PC-9 (cell line): Measurements from ENCODE around the gene ETNK2. TPM values are rescaled to one million over a fixed set of nuclear protein-coding genes. Genes with fewer than 3 reads are reported as not detected.

Experiments used
- BruUV-seq: library from RNA; stranded (reverse); fragments of 400-500 nt; replicated peaks from 2 replicates; lab custom pipeline; 2021; lab: Mats Ljungman, UMichigan
- CTCF ChIA-PET: fragments of 300-600 bp; sonication (Branson Sonifier 250); formaldehyde crosslinking; loops from one replicate; lab custom pipeline; 2022; ENCODE audit warnings: antibody characterized with exemption; lab: Charles Lee
- POLR2A ChIA-PET: fragments of 300-600 bp; sonication (Branson Sonifier 250); formaldehyde crosslinking; loops from one replicate; lab custom pipeline; 2022; ENCODE audit warnings: antibody characterized with exemption; ENCODE audit not compliant: unreplicated experiment; lab: Charles Lee
- DNase-seq, 2 experiments: peaks; one replicate each; pipeline versions ENCODE4 v3.0.0 to v3.0.0-alpha.2; 2015 to 2022; ENCODE audit warnings: mixed read lengths in 1 of 2
- H2AFZ ChIP-seq: fragments of 200-600 bp; sonication (generic); 2 replicates; pipeline ENCODE4 v1.8.1; 2017; ENCODE audit warnings: antibody characterized with exemption
- H3F3A ChIP-seq: fragments of 200-600 bp; sonication (generic); 2 replicates; pipeline ENCODE4 v1.8.1; 2017; ENCODE audit warnings: antibody characterized with exemption, mild to moderate bottlenecking, low read depth; ENCODE audit not compliant: insufficient read depth
- H3K27ac ChIP-seq: fragments of 200-600 bp; sonication (generic); 2 replicates; pipeline ENCODE4 v1.6.1; 2016; ENCODE audit warnings: mixed run types
- H3K27me3 ChIP-seq: fragments of 200-600 bp; sonication (generic); 2 replicates; pipeline ENCODE4 v1.6.1; 2016; ENCODE audit warnings: low read depth, mixed run types; ENCODE audit not compliant: insufficient read depth
- H3K36me3 ChIP-seq: fragments of 200-600 bp; sonication (generic); 2 replicates; pipeline ENCODE4 v1.6.1; 2016; ENCODE audit warnings: low read depth, mixed run types
- H3K4me1 ChIP-seq: fragments of 200-600 bp; sonication (generic); replicated peaks from 2 replicates; pipeline ENCODE4 v1.6.1; 2016; ENCODE audit warnings: mixed run types; ENCODE audit not compliant: insufficient read depth
- H3K4me2 ChIP-seq: fragments of 200-600 bp; sonication (generic); 2 replicates; pipeline ENCODE4 v1.6.1; 2017; ENCODE audit warnings: mixed run types
- H3K4me3 ChIP-seq: fragments of 200-600 bp; sonication (generic); 2 replicates; pipeline ENCODE4 v1.6.1; 2016; ENCODE audit warnings: mixed run types
- H3K79me2 ChIP-seq: fragments of 200-600 bp; sonication (generic); 2 replicates; pipeline ENCODE4 v1.6.1; 2017; ENCODE audit warnings: low read depth, mixed run types
- H3K9me2 ChIP-seq: fragments of 200-600 bp; sonication (generic); 2 replicates; pipeline ENCODE4 v1.8.1; 2017; ENCODE audit warnings: mild to moderate bottlenecking; ENCODE audit not compliant: insufficient read depth
- H3K9me3 ChIP-seq: fragments of 200-600 bp; sonication (generic); 2 replicates; pipeline ENCODE4 v1.8.1; 2016; ENCODE audit warnings: low read depth; ENCODE audit not compliant: insufficient read depth
- H4K20me1 ChIP-seq: fragments of 200-600 bp; sonication (generic); 2 replicates; pipeline ENCODE4 v1.8.1; 2017; ENCODE audit not compliant: insufficient read depth
- EZH2 ChIP-seq: fragments of 200-600 bp; sonication (generic); IDR thresholded peaks from 2 replicates; pipeline ENCODE4 v1.8.0; 2017; ENCODE audit warnings: antibody characterized with exemption, low read depth
- intact Hi-C: fragments of 100-400 bp; cut with micrococcal nuclease; formaldehyde crosslinking; loops from one replicate; pipeline ENCODE4 v1.10.0; 2022; ENCODE audit not compliant: unreplicated experiment
- total RNA-seq: library from RNA; stranded (reverse); gene quantifications from 2 replicates; pipeline ENCODE4 v1.2.3, GENCODE V29; 2021
- TF ChIP-seq, protein P1 (sequence below): fragments of 200-600 bp; sonication (generic); conservative IDR thresholded peaks from 2 replicates; pipeline ENCODE4 v1.6.1; 2017; ENCODE audit warnings: mixed run types, antibody characterized with exemption, mild to moderate bottlenecking, moderate library complexity

ETNK2 gene
- total RNA-seq, 1 experiment from 2014 or later = 16.3 TPM

DNA sequence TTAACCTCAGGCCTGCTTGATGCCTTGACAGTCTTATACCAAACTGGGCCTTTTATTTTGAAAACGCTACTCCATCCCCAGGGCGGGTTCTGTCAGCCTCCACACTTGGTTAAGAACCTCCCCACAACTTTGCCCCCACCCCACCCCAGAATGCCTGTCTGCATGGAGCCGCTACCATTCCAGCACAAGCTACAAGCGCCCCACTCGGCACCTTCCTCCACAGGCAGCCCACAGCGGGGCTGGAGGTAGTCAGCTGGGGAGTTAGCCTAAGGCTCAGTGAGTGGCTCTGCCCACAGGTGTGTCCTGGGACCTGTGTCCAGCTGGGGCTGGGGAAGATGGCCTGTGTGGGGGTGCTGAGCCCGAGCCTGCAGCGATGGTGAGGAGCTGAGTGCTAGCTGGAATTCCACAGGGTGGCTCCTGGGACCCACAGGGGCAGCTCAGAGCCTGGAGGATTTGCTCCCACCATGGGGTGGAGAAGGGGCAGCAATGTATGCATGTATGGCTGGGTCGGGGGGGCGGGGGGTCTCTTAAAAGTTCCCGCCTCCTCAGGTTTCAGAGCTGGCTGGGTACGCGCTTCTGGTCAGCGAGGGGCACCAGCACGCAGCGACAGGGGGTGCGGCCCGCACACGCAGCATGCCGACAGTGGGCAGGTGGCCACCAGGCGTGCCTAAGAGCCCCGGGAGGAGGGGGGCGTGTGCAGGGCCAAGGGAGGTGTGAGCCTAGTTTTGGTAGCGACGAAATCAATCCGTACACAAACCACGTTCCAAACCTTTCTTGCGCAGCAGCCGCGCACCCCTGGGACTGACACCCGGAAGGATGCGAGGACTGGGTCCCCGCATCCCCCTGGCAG, 917 bp downstream of the ETNK2 start:
- BruUV-seq = no TSS peak
- CTCF ChIA-PET = interaction anchor here (1.0 kb wide), 1 partner anchor 12 kb away, joined by 3 read pairs; no protein-coding TSS in a partner anchor
- Histone ChIP-seq H3K27ac (no peak overlapping the region), H3K9me2 (no peaks in the 10 kb centered on the region), H2AFZ (no peak overlapping the region), H3K4me2 (peak overlapping the region; percentile 78), H3F3A (peaks cover 10% of the 10 kb centered on the region; the same call in 1 of the 2 replicates), H3K9me3 (no peaks in the 10 kb centered on the region), H3K27me3 (no peaks in the 10 kb centered on the region), H3K4me3 (peak overlapping the region; percentile 83), H3K79me2 (no peaks in the 10 kb centered on the region), H4K20me1 (no peaks in the 10 kb centered on the region), H3K36me3 (no peaks in the 10 kb centered on the region), H3K4me1 (peaks cover 11% of the 10 kb centered on the region)
- DNase-seq = no peak
- POLR2A ChIA-PET = interaction anchor here (0.6 kb wide), 2 partner anchors 86 to 136 kb away, joined by 3 to 4 read pairs; no protein-coding TSS in a partner anchor
- intact Hi-C loops = no loop called here
- TF ChIP-seq EZH2 = no peak
- TF ChIP-seq, protein P1, sequence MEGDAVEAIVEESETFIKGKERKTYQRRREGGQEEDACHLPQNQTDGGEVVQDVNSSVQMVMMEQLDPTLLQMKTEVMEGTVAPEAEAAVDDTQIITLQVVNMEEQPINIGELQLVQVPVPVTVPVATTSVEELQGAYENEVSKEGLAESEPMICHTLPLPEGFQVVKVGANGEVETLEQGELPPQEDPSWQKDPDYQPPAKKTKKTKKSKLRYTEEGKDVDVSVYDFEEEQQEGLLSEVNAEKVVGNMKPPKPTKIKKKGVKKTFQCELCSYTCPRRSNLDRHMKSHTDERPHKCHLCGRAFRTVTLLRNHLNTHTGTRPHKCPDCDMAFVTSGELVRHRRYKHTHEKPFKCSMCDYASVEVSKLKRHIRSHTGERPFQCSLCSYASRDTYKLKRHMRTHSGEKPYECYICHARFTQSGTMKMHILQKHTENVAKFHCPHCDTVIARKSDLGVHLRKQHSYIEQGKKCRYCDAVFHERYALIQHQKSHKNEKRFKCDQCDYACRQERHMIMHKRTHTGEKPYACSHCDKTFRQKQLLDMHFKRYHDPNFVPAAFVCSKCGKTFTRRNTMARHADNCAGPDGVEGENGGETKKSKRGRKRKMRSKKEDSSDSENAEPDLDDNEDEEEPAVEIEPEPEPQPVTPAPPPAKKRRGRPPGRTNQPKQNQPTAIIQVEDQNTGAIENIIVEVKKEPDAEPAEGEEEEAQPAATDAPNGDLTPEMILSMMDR = no peak

DNA sequence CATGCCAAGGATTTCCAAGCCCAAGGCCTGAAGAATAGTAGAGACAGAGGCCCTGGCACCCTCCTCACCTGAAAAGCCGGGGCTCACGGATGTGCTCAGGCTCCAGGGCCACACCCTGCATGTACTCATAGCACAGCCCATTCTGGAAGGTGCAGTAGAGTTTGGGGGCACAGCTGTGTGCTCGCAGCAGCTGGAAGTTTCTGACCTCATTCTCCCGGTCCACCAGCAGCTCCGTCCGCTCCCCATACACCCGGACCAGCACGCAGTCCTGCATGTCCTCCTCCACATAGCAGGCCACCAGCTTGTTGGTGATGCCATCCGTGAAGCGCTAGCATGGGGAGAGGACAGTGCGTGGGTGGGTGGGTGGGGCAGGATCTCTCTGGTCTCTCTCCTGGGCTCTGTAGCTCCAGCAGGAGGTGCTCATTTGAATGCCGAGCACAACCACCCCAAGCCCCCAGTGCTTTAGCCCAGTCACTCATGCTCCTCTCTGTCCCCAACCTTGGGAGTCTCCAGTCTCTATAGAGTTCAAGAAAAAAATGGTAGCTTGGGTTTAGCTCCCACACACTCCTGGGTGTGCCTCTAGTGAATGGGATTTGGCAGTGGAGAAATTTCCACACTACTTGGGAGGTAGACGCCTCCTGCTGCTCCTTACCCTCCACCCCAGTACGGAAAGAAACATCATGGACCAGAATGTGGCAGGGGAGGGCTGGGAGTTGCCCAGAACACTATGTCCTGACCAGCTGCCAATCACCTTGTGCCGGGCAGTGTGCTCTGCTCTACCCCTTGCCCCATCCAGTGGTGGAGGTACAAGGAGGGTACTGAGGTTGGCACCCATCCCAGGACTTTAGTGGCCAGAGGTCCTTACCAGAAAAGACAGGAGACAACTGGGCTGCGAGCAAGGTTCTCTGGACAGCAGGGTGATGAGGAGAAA, 1.9 kb downstream of the ETNK2 start:
- peaks cover 10% of the 10 kb centered on the region; the same call in 1 of the 2 replicates for H3F3A ChIP-seq
- peaks cover 14% of the 10 kb centered on the region for H3K4me1 ChIP-seq
- H3K27ac ChIP-seq = no peak overlapping the region
- H3K4me3 ChIP-seq = no peak overlapping the region
- no peaks in the 10 kb centered on the region for H3K27me3 ChIP-seq
- no peaks in the 10 kb centered on the region for H3K9me2 ChIP-seq
- no peaks in the 10 kb centered on the region for H3K36me3 ChIP-seq
- H3K79me2 ChIP-seq = no peaks in the 10 kb centered on the region
- BruUV-seq = TSS peak; percentile 22
- ChIA-PET POLR2A (interaction anchor here (0.6 kb wide), 2 partner anchors 117 to 137 kb away, joined by 3 to 6 read pairs; no protein-coding TSS in a partner anchor), CTCF (interaction anchor here (0.6 kb wide), 1 partner anchor 655 kb away, joined by 3 read pairs; no protein-coding TSS in a partner anchor)
- TF ChIP-seq, protein P1 = no peak
- no peak for TF ChIP-seq EZH2
- no peak overlapping the region for H3K4me2 ChIP-seq
- H2AFZ ChIP-seq = no peak overlapping the region
- H4K20me1 ChIP-seq = no peaks in the 10 kb centered on the region
- DNase-seq = no peak
- intact Hi-C loops = no loop called here
- no peaks in the 10 kb centered on the region for H3K9me3 ChIP-seq

DNA sequence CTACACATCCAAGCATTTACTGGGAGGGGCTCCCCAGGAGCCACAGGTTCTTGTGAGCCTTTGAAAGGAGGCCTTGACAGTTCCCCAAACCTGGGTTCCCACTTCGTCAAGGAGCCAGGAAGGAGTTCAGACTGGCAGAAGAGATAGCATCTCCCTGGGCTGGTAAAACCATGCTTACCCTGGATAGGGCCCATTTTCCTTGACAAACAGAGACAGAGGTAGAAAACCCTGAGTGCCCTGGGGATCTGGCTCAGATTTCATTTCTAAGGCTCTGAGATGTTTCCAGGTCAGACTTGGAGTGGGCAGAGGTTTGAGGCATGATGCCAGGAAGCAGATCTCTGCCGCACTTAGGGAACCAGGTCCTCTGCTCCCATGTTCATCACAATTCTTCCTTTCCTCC, 2.7 kb downstream of the ETNK2 start:
- no peaks in the 10 kb centered on the region for H3K79me2 ChIP-seq
- peaks cover 10% of the 10 kb centered on the region; the same call in 1 of the 2 replicates for H3F3A ChIP-seq
- ChIA-PET POLR2A (interaction anchor here (0.6 kb wide), 1 partner anchor 116 kb away, joined by 6 read pairs; no protein-coding TSS in a partner anchor), CTCF (interaction anchor here (0.6 kb wide), 1 partner anchor 656 kb away, joined by 3 read pairs; no protein-coding TSS in a partner anchor)
- no peak overlapping the region for H2AFZ ChIP-seq
- TF ChIP-seq, protein P1 = no peak
- TF ChIP-seq EZH2 = no peak
- intact Hi-C loops = no loop called here
- H3K27me3 ChIP-seq = no peaks in the 10 kb centered on the region
- no peak overlapping the region for H3K27ac ChIP-seq
- no peaks in the 10 kb centered on the region for H3K36me3 ChIP-seq
- no peak overlapping the region for H3K4me3 ChIP-seq
- peaks cover 16% of the 10 kb centered on the region for H3K4me1 ChIP-seq
- no peak overlapping the region for H3K4me2 ChIP-seq
- no peaks in the 10 kb centered on the region for H3K9me3 ChIP-seq
- BruUV-seq = no TSS peak
- DNase-seq = no peak
- no peaks in the 10 kb centered on the region for H3K9me2 ChIP-seq
- H4K20me1 ChIP-seq = no peaks in the 10 kb centered on the region
